SU-DHL-6 (cell line): Measurements from ENCODE around the gene CCDC77.

Source experiments
- H2AFZ ChIP-seq: fragments of 200-600 bp; sonication (generic); 2 replicates; pipeline ENCODE4 v1.6.1; 2014; ENCODE audit warnings: low read depth, mild to moderate bottlenecking, moderate library complexity, mixed read lengths, antibody characterized with exemption, low read length; ENCODE audit not compliant: severe bottlenecking
- H3F3A ChIP-seq: fragments of 200-600 bp; shearing (Covaris generic); 2 replicates; pipeline ENCODE4 v1.6.0; 2016; ENCODE audit warnings: antibody characterized with exemption, mild to moderate bottlenecking; ENCODE audit not compliant: insufficient read depth
- H3K27ac ChIP-seq: fragments of 200-600 bp; sonication (generic); 2 replicates; pipeline ENCODE4 v1.5.1; 2016; ENCODE audit warnings: low read depth, mild to moderate bottlenecking, low read length, moderate library complexity, mixed read lengths
- H3K27me3 ChIP-seq: fragments of 200-600 bp; sonication (generic), shearing (Covaris generic); 2 replicates; pipeline ENCODE4 v1.6.0; 2014; ENCODE audit warnings: mild to moderate bottlenecking, low read length
- H3K36me3 ChIP-seq: fragments of 200-600 bp; sonication (generic); 2 replicates; pipeline ENCODE4 v1.6.1; 2014; ENCODE audit warnings: mild to moderate bottlenecking, low read length, mixed read lengths
- H3K4me2 ChIP-seq: fragments of 300-600, 200-600 bp; shearing (Covaris generic), sonication (generic); 2 replicates; pipeline ENCODE4 v1.6.0; 2014; ENCODE audit warnings: low read length, low read depth, mild to moderate bottlenecking; ENCODE audit not compliant: poor library complexity, severe bottlenecking
- H3K4me3 ChIP-seq: fragments of 200-600 bp; sonication (generic); 2 replicates; pipeline ENCODE4 v1.5.1; 2014; ENCODE audit warnings: antibody characterized with exemption, low read length, mild to moderate bottlenecking, mixed read lengths; ENCODE audit not compliant: insufficient read depth, poor library complexity, severe bottlenecking
- H3K79me2 ChIP-seq: fragments of 200-600 bp; sonication (generic); 2 replicates; pipeline ENCODE4 v1.6.1; 2014; ENCODE audit warnings: mild to moderate bottlenecking, low read length, moderate library complexity; ENCODE audit not compliant: insufficient read depth
- H3K9ac ChIP-seq: fragments of 200-600 bp; sonication (generic); 2 replicates; pipeline ENCODE4 v1.7.0; 2014; ENCODE audit warnings: mild to moderate bottlenecking, low read length
- H3K9me2 ChIP-seq: fragments of 200-600 bp; sonication (generic); replicated peaks from 2 replicates; pipeline ENCODE4 v1.6.1; 2014; ENCODE audit warnings: low read length; ENCODE audit not compliant: insufficient read depth
- H3K9me3 ChIP-seq: fragments of 200-600 bp; sonication (generic); 2 replicates; pipeline ENCODE4 v1.6.1; 2014; ENCODE audit warnings: low read length, mixed read lengths; ENCODE audit not compliant: insufficient read depth
- H4K20me1 ChIP-seq: fragments of 200-600 bp; sonication (generic); 2 replicates; pipeline ENCODE4 v1.6.1; 2014; ENCODE audit warnings: low read depth, mild to moderate bottlenecking, antibody characterized with exemption, low read length, moderate library complexity, mixed read lengths
- CTCF ChIP-seq: fragments of 200-600 bp; sonication (generic); IDR thresholded peaks from one replicate; pipeline ENCODE4 v1.5.1; 2017; ENCODE audit warnings: antibody characterized with exemption, mild to moderate bottlenecking, low read length, moderate library complexity; ENCODE audit not compliant: insufficient read depth, poor library complexity, severe bottlenecking
- EZH2phosphoT487 ChIP-seq: fragments of 200-600 bp; sonication (generic), shearing (Covaris generic); conservative IDR thresholded peaks from 2 replicates; pipeline ENCODE4 v1.6.1; 2018; ENCODE audit warnings: mild to moderate bottlenecking, antibody characterized with exemption, low read length, moderate library complexity, mixed read lengths

Gene CCDC77

GRCh38 chr12:467591-467990 lies 66.1 kb downstream of the CCDC77 start:
- H3F3A ChIP-seq: no peaks in the 10 kb centered on the region
- no peaks in the 10 kb centered on the region for H3K79me2 ChIP-seq
- no peaks in the 10 kb centered on the region for H3K27me3 ChIP-seq
- TF ChIP-seq EZH2phosphoT487: no peak
- TF ChIP-seq CTCF: no peak
- H2AFZ ChIP-seq: no peak overlapping the region
- H3K9me2 ChIP-seq: no peaks in the 10 kb centered on the region
- no peak overlapping the region for H3K9ac ChIP-seq
- H4K20me1 ChIP-seq: no peaks in the 10 kb centered on the region
- H3K4me2 ChIP-seq: no peak overlapping the region
- H3K4me3 ChIP-seq: no peak overlapping the region
- H3K36me3 ChIP-seq: no peaks in the 10 kb centered on the region
- H3K27ac ChIP-seq: no peak overlapping the region
- H3K9me3 ChIP-seq: no peaks in the 10 kb centered on the region

- Histone ChIP-seq H3K9ac (no peak overlapping the region), H3K36me3 (no peaks in the 10 kb centered on the region), H3K27me3 (no peaks in the 10 kb centered on the region), H3K4me3 (no peak overlapping the region), H3K79me2 (no peaks in the 10 kb centered on the region), H3K9me2 (no peaks in the 10 kb centered on the region), H4K20me1 (no peaks in the 10 kb centered on the region), H3F3A (no peaks in the 10 kb centered on the region), H3K27ac (no peak overlapping the region), H3K4me2 (no peak overlapping the region), H2AFZ (no peak overlapping the region), H3K9me3 (no peaks in the 10 kb centered on the region)
- TF ChIP-seq EZH2phosphoT487 (no peak), CTCF (no peak)
Observed at GRCh38 chr12:468671-469389, 67.4 kb downstream of the CCDC77 start.

GRCh38 chr12:470133-470532 lies 68.7 kb downstream of the CCDC77 start:
- Histone ChIP-seq H3K9me3 (no peaks in the 10 kb centered on the region), H3K4me2 (no peak overlapping the region), H3F3A (no peaks in the 10 kb centered on the region), H3K79me2 (no peaks in the 10 kb centered on the region), H3K27me3 (no peaks in the 10 kb centered on the region), H2AFZ (no peak overlapping the region), H3K36me3 (no peaks in the 10 kb centered on the region), H4K20me1 (no peaks in the 10 kb centered on the region), H3K4me3 (no peak overlapping the region), H3K9me2 (no peaks in the 10 kb centered on the region), H3K27ac (no peak overlapping the region), H3K9ac (no peak overlapping the region)
- TF ChIP-seq EZH2phosphoT487: no peak
- TF ChIP-seq CTCF: no peak
